Measurements from ENCODE around the gene ATP6AP2. TPM values are rescaled to one million over a fixed set of nuclear protein-coding genes. Genes with fewer than 3 reads are reported as not detected.

The ATP6AP2 gene
- total RNA-seq, 1 experiment from 2014 or later = 62.0 TPM

DNA sequence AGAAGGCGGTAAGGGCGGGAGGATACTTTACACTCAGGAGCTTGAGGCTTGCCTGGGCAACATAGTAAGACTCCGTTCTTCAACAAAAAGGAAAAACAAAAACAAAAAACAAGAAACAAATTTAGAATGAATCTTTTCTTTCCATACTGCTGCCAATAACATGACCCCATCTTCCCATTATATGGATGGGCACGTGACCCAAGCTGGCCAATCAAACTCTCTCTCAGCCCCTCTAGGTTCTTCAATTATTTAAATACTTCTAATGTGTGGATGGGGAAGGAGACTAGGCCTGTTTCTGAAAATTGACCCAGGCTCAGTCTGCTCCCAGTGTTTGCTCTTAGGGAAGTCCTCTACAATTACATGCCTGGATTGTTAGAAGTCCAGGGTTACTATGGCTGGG is 22.2 kb upstream of the ATP6AP2 start:
- H4K20me1 ChIP-seq (ENCODE audit: insufficient read depth) = no peaks in the 10 kb centered on the region
- H3K36me3 ChIP-seq (ENCODE audit: control insufficient read depth in 1 of 2, insufficient read depth in 2 of 2, low read length in 2 of 2) = no peaks in the 10 kb centered on the region
- no peak overlapping the region for H3K4me3 ChIP-seq (replicated peaks in 1 of 2; ENCODE audit: low read depth in 1 of 2, low read length in 2 of 2)
- no peak overlapping the region for H2AFZ ChIP-seq (ENCODE audit: low read depth, low read length, poor library complexity, severe bottlenecking)
- no peaks in the 10 kb centered on the region for H3K4me1 ChIP-seq (ENCODE audit: control insufficient read depth in 1 of 2, insufficient read depth in 2 of 2, low read length in 2 of 2)
- no peak for TF ChIP-seq EZH2 (IDR thresholded peaks at IDR 0.05)
- TF ChIP-seq RAD21 (IDR thresholded peaks at IDR 0.05; ENCODE audit: low read depth) = no peak
- no peak for TF ChIP-seq CBX3 (IDR thresholded peaks at IDR 0.05; ENCODE audit: low read depth)
- no peak for TF ChIP-seq POLR2AphosphoS5 (IDR thresholded peaks at IDR 0.05; ENCODE audit: low read depth, low read length)
- H3K4me2 ChIP-seq (ENCODE audit: low read length) = no peak overlapping the region
- H3K9me2 ChIP-seq (ENCODE audit: insufficient read depth) = no peaks in the 10 kb centered on the region
- RAD21 ChIA-PET (ENCODE audit: low non-redundant PET in 1 of 2, low total read pairs in 2 of 2, uncharacterized antibody in 2 of 2, unreplicated experiment in 2 of 2) = no interaction called here
- H3K9ac ChIP-seq (ENCODE audit: low read length) = no peak overlapping the region
- H3K79me2 ChIP-seq (ENCODE audit: insufficient read depth, low read length) = no peaks in the 10 kb centered on the region
- no peak overlapping the region for H3K27ac ChIP-seq (ENCODE audit: low read depth, low read length)
- intact Hi-C loops (cut with micrococcal nuclease) = no loop called here
- ATAC-seq (no peak), DNase-seq (ENCODE audit: low read depth, low spot score) (no peak)
- no peaks in the 10 kb centered on the region for H3K9me3 ChIP-seq (ENCODE audit: control insufficient read depth in 1 of 2, insufficient read depth in 1 of 2, low read depth in 1 of 2, low read length in 2 of 2)
- H3K27me3 ChIP-seq (ENCODE audit: insufficient read depth, low read length) = no peaks in the 10 kb centered on the region
- BruUV-seq (replicated peaks) = no TSS peak
- CTCF ChIA-PET = no interaction called here
- POLR2A ChIA-PET = no interaction called here

DNA sequence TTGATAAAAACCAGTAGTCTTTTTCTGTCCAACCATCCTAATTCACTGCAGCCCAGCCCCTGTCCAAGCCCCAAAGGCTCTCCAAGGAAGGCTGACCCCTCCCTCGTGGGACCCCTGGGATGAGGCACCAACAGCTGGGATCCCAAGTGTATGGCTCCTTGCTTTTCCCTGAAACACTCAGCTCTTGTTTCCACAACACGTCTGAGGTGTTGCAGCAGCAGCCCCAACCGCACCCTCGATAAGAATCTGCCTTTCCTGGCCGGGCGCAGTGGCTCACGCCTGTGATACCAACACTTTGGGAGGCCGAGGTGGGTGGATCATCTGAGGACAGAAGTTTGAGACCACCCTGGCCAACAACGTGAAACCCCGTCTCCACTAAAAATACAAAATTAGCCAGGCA is 17.0 kb upstream of the ATP6AP2 start:
- DNase-seq (ENCODE audit: low read depth, low spot score) (no peak), ATAC-seq (no peak)
- no peak for TF ChIP-seq SP1 (IDR thresholded peaks at IDR 0.05; ENCODE audit: low read depth)
- TF ChIP-seq, protein P1, sequence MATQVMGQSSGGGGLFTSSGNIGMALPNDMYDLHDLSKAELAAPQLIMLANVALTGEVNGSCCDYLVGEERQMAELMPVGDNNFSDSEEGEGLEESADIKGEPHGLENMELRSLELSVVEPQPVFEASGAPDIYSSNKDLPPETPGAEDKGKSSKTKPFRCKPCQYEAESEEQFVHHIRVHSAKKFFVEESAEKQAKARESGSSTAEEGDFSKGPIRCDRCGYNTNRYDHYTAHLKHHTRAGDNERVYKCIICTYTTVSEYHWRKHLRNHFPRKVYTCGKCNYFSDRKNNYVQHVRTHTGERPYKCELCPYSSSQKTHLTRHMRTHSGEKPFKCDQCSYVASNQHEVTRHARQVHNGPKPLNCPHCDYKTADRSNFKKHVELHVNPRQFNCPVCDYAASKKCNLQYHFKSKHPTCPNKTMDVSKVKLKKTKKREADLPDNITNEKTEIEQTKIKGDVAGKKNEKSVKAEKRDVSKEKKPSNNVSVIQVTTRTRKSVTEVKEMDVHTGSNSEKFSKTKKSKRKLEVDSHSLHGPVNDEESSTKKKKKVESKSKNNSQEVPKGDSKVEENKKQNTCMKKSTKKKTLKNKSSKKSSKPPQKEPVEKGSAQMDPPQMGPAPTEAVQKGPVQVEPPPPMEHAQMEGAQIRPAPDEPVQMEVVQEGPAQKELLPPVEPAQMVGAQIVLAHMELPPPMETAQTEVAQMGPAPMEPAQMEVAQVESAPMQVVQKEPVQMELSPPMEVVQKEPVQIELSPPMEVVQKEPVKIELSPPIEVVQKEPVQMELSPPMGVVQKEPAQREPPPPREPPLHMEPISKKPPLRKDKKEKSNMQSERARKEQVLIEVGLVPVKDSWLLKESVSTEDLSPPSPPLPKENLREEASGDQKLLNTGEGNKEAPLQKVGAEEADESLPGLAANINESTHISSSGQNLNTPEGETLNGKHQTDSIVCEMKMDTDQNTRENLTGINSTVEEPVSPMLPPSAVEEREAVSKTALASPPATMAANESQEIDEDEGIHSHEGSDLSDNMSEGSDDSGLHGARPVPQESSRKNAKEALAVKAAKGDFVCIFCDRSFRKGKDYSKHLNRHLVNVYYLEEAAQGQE (IDR thresholded peaks at IDR 0.05; ENCODE audit: low read depth) = no peak
- Histone ChIP-seq H3K4me1 (ENCODE audit: control insufficient read depth in 1 of 2, insufficient read depth in 2 of 2, low read length in 2 of 2) (no peaks in the 10 kb centered on the region), H2AFZ (ENCODE audit: low read depth, low read length, poor library complexity, severe bottlenecking) (no peak overlapping the region), H3K9me2 (ENCODE audit: insufficient read depth) (no peaks in the 10 kb centered on the region), H4K20me1 (ENCODE audit: insufficient read depth) (no peaks in the 10 kb centered on the region), H3K36me3 (ENCODE audit: control insufficient read depth in 1 of 2, insufficient read depth in 2 of 2, low read length in 2 of 2) (no peaks in the 10 kb centered on the region), H3K9me3 (ENCODE audit: control insufficient read depth in 1 of 2, insufficient read depth in 1 of 2, low read depth in 1 of 2, low read length in 2 of 2) (no peaks in the 10 kb centered on the region), H3K27ac (ENCODE audit: low read depth, low read length) (no peak overlapping the region), H3K27me3 (ENCODE audit: insufficient read depth, low read length) (no peaks in the 10 kb centered on the region), H3K9ac (ENCODE audit: low read length) (no peak overlapping the region), H3K4me2 (ENCODE audit: low read length) (no peak overlapping the region), H3K4me3 (replicated peaks in 1 of 2; ENCODE audit: low read depth in 1 of 2, low read length in 2 of 2) (no peak overlapping the region), H3K79me2 (ENCODE audit: insufficient read depth, low read length) (no peaks in the 10 kb centered on the region)
- ChIA-PET POLR2A (no interaction called here), RAD21 (ENCODE audit: low non-redundant PET in 1 of 2, low total read pairs in 2 of 2, uncharacterized antibody in 2 of 2, unreplicated experiment in 2 of 2) (no interaction called here), CTCF (no interaction called here)
- intact Hi-C loops (cut with micrococcal nuclease) = no loop called here
- no TSS peak for BruUV-seq (replicated peaks)

Data from HCT116 (cell line).